ENCODE results near the gene ISG15. TPM values are rescaled to one million over a fixed set of nuclear protein-coding genes. Genes with fewer than 3 reads are reported as not detected.
"Not testable (repeated sequence)": the region's sequence is repeated elsewhere in the genome, so short reads cannot be mapped to it uniquely, and the experiment has no call there.

The ISG15 gene
- total RNA-seq, 1 experiment from 2014 or later: 124 TPM

DNA sequence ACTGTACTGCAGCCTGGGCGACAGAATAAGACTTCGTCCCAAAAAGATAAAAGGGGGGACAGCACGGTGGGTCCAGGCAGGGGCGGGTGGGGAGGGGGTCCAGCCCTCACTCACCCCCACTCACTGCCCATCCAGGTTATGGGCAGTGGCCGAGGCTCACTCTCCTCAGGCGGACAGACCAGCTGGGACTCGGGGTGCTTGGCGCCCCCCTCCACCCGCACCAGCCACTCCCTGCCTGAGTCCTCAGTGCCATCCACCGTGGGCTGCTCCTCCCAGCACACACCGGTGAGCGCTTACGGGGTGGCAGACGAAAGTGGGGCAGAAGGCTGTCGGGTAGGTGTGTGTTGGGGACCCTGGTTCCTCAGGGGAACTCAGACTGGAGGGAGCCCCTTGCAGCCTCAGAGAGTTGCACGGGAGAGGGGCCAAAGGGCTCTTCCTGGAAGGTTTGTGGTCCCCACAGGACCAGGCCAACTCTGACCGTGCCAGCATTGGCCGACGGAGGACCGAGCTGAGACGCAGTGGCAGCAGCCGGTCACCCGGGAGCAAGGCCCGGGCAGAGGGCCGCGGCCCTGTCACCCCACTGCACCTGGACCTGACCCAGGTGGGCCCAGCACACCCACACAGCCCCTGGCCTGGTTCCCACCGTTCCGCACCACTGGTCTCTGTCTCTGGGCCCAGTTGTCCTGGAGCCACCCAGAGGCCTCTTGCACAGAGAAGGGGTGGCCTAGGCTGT is 40.4 kb upstream of the ISG15 start:
- Histone ChIP-seq H3K4me3 (ENCODE audit: insufficient read depth, low read depth, low read length) (no peak overlapping the region), H3K36me3 (replicated peaks; ENCODE audit: control insufficient read depth, insufficient read depth, low read length) (no peaks in the 10 kb centered on the region), H3K27me3 (ENCODE audit: control insufficient read depth, insufficient read depth, low read length) (peaks cover 3% of the 10 kb centered on the region; the same call in 1 of the 2 replicates)
- DNase-seq: no peak

DNA sequence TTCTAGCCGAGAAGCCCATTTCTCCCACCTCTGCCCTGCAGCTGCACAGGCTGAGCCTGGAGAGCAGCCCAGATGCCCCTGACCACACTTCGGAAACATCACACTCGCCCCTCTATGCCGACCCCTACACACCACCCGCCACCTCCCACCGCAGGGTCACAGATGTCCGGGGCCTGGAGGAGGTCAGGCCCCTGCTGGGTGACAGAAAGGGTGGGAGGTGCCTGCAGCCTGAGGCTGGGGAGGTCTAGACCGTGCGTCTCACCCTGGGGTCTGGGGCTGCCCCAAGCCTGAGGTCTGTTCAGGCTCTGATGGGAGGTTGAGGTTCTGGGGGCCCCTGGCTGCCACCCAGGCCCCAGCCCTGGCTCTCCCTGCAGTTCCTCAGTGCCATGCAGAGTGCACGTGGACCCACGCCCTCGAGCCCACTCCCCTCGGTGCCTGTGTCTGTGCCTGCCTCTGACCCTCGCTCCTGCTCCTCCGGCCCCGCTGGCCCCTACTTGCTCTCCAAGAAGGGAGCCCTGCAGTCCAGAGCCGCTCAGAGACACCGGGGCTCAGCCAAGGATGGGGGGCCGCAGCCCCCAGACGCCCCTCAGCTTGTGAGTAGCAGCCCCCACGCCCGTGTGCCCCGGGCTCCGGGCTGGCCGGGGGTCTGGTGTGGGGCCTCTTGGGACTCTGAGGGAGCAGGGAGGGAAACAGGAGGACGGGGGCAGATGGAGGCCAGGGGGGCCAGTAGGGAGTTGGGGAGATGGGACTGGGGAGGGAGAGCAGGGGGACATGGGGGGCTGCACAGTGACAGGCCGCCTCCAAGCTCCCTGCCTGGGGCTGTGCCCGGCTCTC is 39.6 kb upstream of the ISG15 start:
- no peaks in the 10 kb centered on the region for H3K36me3 ChIP-seq (replicated peaks; ENCODE audit: control insufficient read depth, insufficient read depth, low read length)
- peaks cover 1% of the 10 kb centered on the region; the same call in 1 of the 2 replicates for H3K27me3 ChIP-seq (ENCODE audit: control insufficient read depth, insufficient read depth, low read length)
- DNase-seq: no peak
- no peak overlapping the region for H3K4me3 ChIP-seq (ENCODE audit: insufficient read depth, low read depth, low read length)

DNA sequence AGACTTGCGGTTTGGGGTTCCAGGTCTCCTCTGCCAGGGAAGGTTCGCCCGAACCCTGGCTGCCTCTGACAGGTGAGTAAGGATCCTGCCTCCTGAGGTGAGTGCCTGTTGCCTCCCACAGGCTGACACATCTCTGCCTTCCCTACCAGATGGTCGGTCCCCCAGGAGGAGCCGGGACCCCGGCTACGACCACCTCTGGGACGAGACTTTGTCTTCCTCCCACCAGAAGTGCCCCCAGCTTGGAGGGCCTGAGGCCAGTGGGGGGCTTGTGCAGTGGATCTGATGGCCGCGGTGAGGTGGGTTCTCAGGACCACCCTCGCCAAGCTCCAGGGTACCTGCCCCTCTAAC is 39.0 kb upstream of the ISG15 start:
- no peaks in the 10 kb centered on the region; the same call in 1 of the 2 replicates for H3K27me3 ChIP-seq (ENCODE audit: control insufficient read depth, insufficient read depth, low read length)
- H3K4me3 ChIP-seq (ENCODE audit: insufficient read depth, low read depth, low read length): no peak overlapping the region
- DNase-seq: no peak
- H3K36me3 ChIP-seq (replicated peaks; ENCODE audit: control insufficient read depth, insufficient read depth, low read length): no peaks in the 10 kb centered on the region

DNA sequence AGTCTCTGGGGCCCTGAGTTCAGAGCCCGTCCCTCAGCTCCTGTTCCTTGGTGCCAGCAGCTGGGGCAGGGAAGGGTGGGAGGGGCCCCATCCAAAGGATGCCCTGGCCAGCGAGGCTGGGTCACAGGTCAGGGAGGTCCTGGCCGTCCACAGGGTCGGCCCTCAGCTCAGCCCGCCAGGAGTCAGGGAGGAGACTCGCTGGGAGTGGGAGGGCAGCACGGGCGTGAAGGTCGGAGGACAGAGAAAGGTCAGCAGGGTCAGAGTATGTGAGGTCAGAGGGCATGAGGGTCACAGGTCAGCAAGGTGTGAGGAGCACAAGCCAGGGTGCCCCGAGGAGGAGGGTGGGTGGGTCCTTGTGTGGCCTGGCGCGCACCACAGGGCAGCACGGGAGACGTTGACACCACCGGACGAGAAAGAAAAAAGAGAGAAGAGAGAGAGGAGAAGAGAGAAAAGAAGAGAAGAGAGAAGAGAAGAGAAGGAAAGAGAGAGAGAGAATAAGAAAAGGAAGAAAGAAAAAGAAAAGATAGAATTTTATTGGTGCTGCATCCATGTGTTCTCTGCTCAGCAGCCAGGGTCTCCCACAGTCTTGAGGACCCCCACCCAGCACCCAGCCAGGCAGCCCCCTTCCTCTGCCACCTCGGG is 38.5 kb upstream of the ISG15 start:
- H3K27me3 ChIP-seq (ENCODE audit: control insufficient read depth, insufficient read depth, low read length): no peaks in the 10 kb centered on the region; the same call in 1 of the 2 replicates
- DNase-seq: no peak
- no peaks in the 10 kb centered on the region for H3K36me3 ChIP-seq (replicated peaks; ENCODE audit: control insufficient read depth, insufficient read depth, low read length)
- no peak overlapping the region for H3K4me3 ChIP-seq (ENCODE audit: insufficient read depth, low read depth, low read length)

DNA sequence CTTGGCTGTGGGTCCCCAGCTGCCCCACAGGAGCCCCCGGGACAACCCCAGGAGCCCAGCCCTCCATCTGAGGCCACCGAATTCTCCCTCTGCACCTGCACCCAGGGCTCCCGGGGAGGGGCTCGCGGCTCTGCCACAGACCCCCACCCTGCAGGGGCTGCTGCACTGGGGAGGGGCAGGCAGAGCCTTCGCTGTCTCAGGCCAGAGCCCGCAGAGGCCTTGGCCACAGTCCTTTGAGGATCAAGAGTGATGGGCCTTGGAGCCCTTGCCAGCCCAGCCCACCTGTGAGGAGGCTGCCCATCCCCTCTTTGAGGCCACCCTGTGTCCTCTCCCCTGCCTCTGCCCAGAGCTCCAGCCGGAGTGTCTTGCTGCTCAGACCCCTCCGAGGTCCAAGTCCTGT is 37.9 kb upstream of the ISG15 start:
- DNase-seq: no peak
- Histone ChIP-seq H3K27me3 (ENCODE audit: control insufficient read depth, insufficient read depth, low read length) (no peaks in the 10 kb centered on the region; the same call in 1 of the 2 replicates), H3K36me3 (replicated peaks; ENCODE audit: control insufficient read depth, insufficient read depth, low read length) (no peaks in the 10 kb centered on the region), H3K4me3 (ENCODE audit: insufficient read depth, low read depth, low read length) (no peak overlapping the region)

DNA sequence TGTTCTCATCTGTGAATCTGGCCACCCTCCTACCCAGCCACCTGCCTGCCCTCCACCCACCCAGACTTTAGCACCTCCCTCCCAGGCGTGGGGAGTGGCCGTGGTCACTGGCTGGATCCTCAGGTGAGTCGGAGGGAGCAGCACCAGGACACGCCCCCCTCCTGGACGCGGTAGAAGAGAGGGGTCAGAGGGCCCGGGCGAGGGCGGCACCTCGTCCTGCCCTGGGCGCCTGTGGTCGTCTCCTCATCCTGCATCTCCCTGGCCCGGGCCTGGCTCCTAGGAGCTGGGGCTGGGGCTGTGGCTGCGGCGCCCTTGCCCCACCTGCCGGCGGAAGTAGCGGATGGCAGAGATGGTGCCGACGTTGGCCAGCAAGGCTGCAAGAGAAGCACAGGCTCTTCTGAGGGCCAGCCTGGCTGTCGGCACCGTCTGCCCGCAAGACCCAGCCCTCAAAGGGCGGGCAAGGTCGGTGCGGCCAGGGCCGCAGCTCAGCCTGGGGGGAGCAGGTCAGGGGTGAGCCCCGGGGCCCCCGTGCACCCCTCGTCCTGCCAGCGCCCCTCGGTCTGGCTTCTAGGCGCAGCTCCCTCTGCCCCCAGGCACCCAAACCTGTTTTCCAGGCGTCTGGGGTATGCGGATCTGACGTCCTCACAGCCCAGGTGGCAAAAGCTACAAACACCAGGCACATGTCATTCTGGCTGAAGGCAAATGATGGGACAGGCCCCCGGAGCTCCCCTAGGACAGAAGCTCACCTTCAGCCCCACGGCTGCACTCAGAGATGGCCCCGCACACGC is 37.2 kb upstream of the ISG15 start:
- Histone ChIP-seq H3K4me3 (ENCODE audit: insufficient read depth, low read depth, low read length) (no peak overlapping the region), H3K27me3 (ENCODE audit: control insufficient read depth, insufficient read depth, low read length) (no peaks in the 10 kb centered on the region; the same call in 1 of the 2 replicates), H3K36me3 (replicated peaks; ENCODE audit: control insufficient read depth, insufficient read depth, low read length) (no peaks in the 10 kb centered on the region)
- DNase-seq: peak; percentile 99

DNA sequence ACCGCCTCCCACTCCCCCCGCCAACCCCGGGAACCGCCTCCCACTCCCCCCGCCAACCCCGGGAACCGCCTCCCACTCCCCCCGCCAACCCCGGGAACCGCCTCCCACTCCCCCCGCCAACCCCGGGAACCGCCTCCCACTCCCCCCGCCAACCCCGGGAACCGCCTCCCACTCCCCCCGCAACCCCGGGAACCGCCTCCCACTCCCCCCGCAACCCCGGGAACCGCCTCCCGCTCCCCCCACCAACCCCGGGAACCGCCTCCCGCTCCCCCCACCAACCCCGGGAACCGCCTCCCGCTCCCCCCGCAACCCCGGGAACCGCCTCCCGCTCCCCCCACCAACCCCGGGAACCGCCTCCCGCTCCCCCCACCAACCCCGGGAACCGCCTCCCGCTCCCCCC is 36.5 kb upstream of the ISG15 start:
- not testable (repeated sequence) for H3K4me3 ChIP-seq (ENCODE audit: insufficient read depth, low read depth, low read length); DNase-seq; H3K36me3 ChIP-seq (replicated peaks; ENCODE audit: control insufficient read depth, insufficient read depth, low read length); H3K27me3 ChIP-seq (ENCODE audit: control insufficient read depth, insufficient read depth, low read length)

DNA sequence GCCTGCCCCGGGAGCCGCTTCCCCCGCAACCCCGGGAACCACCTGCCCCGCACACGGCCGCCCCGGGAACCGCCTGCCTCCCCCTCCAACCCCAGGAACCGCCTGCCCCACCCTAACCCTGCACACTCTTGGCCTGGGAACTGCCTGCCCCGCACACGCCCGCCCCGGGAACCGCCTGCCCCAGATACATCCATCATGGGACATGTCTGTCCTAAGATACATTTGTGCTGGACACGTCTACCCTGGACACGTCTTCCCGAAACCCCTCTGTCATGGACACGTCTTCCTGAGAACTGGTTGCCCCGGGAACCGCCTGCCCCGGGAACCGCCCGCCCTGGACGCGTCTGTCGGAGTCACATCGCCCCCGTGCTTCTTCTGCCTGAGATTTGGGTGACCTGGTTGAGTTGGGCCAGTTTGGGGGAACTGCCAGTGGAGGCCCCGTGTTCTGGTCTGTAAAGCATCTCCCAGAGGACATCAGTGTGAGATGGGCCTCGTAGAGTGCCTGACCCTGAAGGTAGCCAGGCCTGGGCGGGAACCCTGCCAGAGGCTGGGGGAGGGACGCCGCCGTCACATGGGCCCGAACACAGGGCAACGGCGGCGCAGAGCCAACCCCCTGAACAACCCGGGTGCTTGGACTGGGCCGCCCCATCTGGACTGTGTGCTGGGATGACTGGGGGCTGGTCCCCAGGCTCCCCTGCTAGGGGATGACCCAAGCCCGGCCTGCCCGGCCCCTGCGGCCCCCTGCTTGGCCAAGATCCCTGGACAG is 35.0 kb upstream of the ISG15 start:
- Histone ChIP-seq H3K4me3 (ENCODE audit: insufficient read depth, low read depth, low read length) (no peak overlapping the region), H3K27me3 (ENCODE audit: control insufficient read depth, insufficient read depth, low read length) (peaks cover 5% of the 10 kb centered on the region; the same call in 1 of the 2 replicates), H3K36me3 (replicated peaks; ENCODE audit: control insufficient read depth, insufficient read depth, low read length) (no peaks in the 10 kb centered on the region)
- no peak for DNase-seq

DNA sequence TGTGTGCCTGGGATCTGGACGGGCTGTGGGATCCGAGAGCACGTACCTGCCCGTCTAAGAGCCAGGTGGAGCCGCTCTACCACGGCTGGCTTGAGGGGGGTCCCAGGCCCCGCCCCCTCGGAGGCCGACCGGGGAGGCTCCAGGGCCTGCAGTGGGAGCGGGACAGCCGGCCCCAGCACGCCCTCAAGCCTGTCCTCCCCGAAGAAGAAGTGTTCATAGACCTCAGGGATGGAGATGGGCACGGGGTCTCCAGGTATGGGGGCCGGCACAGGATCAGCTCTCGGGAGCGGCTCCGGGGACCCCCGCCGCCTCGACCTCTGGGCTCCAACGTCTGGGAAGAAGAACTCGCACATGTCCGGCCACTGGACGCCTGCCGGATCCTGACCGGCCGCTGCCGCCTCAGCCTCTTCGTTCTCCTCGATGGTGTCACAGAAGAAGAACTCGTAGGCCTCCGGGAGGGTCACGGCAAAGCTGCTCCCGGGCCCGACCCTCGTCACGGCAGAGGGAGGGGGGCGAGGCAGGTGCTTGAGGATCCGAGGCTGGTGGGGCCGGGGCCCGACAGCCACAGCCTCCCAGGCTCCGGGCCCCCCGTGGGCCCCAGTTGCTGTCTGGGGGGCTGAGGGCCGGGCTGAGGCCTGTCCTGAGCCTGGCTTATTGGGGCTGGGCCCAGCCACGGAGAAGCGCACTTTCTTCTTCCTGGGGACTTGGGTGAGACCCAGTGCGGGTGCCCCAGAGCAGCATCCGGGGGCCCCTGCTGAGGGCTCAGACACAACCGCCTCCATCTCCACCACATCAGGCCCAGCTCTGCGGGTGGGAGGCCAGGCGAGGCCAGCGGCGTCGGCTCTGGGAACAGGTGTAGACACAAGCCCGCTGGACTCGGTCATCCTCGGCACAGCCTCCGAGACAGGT is 34.2 kb upstream of the ISG15 start:
- H3K27me3 ChIP-seq (ENCODE audit: control insufficient read depth, insufficient read depth, low read length): peaks cover 5% of the 10 kb centered on the region; the same call in 1 of the 2 replicates
- no peak overlapping the region for H3K4me3 ChIP-seq (ENCODE audit: insufficient read depth, low read depth, low read length)
- no peak for DNase-seq
- no peaks in the 10 kb centered on the region for H3K36me3 ChIP-seq (replicated peaks; ENCODE audit: control insufficient read depth, insufficient read depth, low read length)

DNA sequence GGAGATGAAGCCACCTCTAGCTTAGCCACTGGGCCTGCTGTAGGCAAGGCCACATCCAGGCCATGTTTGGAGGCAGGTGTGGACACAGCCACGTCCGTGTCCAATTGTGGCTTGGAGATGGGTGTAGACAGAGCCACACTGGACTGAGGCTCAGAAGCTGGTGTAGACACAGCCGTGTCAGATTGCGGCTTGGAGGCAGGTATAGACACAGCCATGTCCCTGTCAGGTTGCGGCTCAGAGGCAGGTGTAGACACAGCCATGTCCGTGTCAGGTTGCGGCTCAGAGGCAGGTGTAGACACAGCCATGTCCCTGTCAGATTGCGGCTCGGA is 33.6 kb upstream of the ISG15 start:
- DNase-seq: no peak
- Histone ChIP-seq H3K4me3 (ENCODE audit: insufficient read depth, low read depth, low read length) (no peak overlapping the region), H3K36me3 (replicated peaks; ENCODE audit: control insufficient read depth, insufficient read depth, low read length) (no peaks in the 10 kb centered on the region), H3K27me3 (ENCODE audit: control insufficient read depth, insufficient read depth, low read length) (peaks cover 5% of the 10 kb centered on the region; the same call in 1 of the 2 replicates)

DNA sequence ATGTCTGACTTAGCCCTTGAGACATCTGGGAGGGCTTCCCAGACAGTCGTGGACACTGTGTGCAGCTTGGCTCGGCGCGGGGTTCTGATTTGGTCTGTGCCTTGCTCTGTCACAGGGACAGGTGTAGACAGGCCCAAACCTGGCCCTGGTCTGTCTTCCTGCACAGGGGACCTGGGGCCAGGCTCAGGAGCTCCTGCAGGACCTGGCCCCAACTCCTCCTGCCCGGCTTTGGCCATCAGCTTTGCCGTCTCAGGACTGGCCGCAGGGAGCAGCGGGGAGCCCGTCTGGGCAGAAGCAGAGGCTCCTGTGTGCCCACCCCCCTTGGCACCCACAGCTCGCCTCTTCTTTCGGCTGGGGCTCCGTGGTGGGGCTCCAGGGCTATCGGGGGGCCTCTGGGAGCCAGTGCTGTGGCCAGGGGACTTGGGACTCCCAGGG is 33.1 kb upstream of the ISG15 start:
- H3K27me3 ChIP-seq (ENCODE audit: control insufficient read depth, insufficient read depth, low read length): peaks cover 8% of the 10 kb centered on the region
- no peaks in the 10 kb centered on the region for H3K36me3 ChIP-seq (replicated peaks; ENCODE audit: control insufficient read depth, insufficient read depth, low read length)
- H3K4me3 ChIP-seq (ENCODE audit: insufficient read depth, low read depth, low read length): no peak overlapping the region
- DNase-seq: no peak

DNA sequence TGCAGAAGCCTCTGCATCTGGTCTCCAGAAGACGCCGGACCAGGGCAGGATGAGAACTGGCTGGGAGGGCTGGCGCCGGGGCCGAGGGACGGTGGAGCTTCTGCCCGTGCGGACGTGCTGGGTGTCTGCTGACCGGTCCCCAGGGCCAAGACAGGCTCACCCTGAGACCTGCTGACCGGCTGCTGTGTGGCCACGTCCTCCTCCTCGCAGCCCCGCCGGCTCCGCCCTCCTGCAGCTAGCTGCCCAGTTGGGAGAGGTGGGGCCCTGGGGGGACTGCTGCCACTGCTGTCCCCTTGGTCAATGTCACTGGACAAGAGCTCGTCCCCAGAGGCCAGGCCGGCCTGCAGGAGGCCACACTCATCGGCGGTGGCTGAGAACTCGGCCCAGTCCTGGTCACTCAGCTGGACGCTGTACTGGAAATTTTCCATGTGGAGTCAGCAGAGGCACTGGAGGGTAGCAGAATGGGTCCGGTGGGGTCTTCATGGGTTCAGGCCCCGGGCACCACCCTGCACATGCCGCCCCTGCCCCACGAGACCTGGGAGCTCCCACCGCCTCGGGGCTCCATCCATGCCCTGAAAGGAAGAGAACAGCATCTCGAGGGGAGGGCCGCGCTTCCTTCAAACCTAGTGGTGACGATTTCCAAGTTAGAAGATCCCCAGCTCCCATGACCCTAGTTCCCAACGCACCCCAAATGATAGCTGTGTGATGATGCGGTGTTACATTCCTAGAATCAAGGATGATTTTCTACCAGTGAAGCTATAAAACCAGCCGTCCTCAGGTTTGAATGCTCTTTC is 32.5 kb upstream of the ISG15 start:
- DNase-seq: no peak
- H3K4me3 ChIP-seq (ENCODE audit: insufficient read depth, low read depth, low read length): no peak overlapping the region
- H3K36me3 ChIP-seq (replicated peaks; ENCODE audit: control insufficient read depth, insufficient read depth, low read length): no peaks in the 10 kb centered on the region
- H3K27me3 ChIP-seq (ENCODE audit: control insufficient read depth, insufficient read depth, low read length): peaks cover 10% of the 10 kb centered on the region

Measured in H7 (cell line).